Measurements from ENCODE around the gene MAP4K4.

MAP4K4 gene

DNA sequence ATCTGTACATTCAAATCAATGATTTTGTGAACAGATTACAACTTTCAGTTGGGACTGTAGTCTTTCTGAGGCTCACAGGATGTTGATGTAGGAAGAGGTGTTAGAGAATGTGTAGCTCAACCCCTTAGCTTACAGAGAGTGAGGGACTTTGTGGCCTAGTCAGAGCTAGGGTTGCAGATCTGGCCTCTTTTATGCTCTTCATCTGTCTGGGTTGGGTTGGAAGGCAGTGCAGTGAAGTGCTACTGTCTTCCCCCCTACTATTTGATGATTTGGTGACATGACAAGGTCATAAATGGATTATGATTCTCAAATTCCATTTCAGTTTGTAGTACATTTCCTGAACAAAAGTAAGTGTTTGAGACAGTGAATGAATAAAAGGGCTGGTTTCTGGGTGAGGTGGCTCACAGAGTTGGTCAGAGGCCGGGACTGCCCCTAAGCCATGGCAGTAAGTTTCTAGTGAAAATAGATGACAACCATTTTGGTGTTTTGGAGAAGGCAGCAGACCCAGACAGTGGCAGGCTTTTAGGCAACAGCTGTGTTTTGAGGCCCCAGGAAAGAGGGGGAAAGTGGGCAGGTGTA is 21.6 kb downstream of the MAP4K4 start:
- Histone ChIP-seq H3K9me3 (ENCODE audit: insufficient read depth, low read depth, low read length) (no peaks in the 10 kb centered on the region), H3K4me2 (ENCODE audit: low read depth, low read length, poor library complexity, severe bottlenecking) (peak overlapping the region; percentile 49), H3F3A (ENCODE audit: low read depth) (0 out of 2 replicates have a peak, but pooled peaks cover 3% of the 10 kb centered on the region), H3K4me1 (ENCODE audit: insufficient read depth, low read length, poor library complexity, severe bottlenecking) (peaks cover 61% of the 10 kb centered on the region), H3K27me3 (ENCODE audit: insufficient read depth, low read length, poor library complexity, severe bottlenecking) (no peaks in the 10 kb centered on the region), H3K9ac (ENCODE audit: low read depth, low read length, poor library complexity, severe bottlenecking) (peak overlapping the region; percentile 26), H3K36me3 (ENCODE audit: insufficient read depth, low read length) (no peaks in the 10 kb centered on the region), H2AFZ (ENCODE audit: low read length) (no peak overlapping the region), H3K4me3 (ENCODE audit: low read length, poor library complexity, severe bottlenecking) (peak overlapping the region; percentile 9), H3K79me2 (ENCODE audit: insufficient read depth, low read length) (peaks cover 99% of the 10 kb centered on the region), H3K9me2 (replicated peaks; ENCODE audit: low read depth, low read length) (no peaks in the 10 kb centered on the region), H4K20me1 (ENCODE audit: insufficient read depth, low read length, poor library complexity, severe bottlenecking) (peaks cover 76% of the 10 kb centered on the region)
- no peak for TF ChIP-seq EZH2phosphoT487 (IDR thresholded peaks at IDR 0.05; ENCODE audit: borderline replicate concordance)
- TF ChIP-seq, protein P1, sequence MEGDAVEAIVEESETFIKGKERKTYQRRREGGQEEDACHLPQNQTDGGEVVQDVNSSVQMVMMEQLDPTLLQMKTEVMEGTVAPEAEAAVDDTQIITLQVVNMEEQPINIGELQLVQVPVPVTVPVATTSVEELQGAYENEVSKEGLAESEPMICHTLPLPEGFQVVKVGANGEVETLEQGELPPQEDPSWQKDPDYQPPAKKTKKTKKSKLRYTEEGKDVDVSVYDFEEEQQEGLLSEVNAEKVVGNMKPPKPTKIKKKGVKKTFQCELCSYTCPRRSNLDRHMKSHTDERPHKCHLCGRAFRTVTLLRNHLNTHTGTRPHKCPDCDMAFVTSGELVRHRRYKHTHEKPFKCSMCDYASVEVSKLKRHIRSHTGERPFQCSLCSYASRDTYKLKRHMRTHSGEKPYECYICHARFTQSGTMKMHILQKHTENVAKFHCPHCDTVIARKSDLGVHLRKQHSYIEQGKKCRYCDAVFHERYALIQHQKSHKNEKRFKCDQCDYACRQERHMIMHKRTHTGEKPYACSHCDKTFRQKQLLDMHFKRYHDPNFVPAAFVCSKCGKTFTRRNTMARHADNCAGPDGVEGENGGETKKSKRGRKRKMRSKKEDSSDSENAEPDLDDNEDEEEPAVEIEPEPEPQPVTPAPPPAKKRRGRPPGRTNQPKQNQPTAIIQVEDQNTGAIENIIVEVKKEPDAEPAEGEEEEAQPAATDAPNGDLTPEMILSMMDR (conservative IDR thresholded peaks at IDR 0.05; ENCODE audit: low read length), result no peak

DNA sequence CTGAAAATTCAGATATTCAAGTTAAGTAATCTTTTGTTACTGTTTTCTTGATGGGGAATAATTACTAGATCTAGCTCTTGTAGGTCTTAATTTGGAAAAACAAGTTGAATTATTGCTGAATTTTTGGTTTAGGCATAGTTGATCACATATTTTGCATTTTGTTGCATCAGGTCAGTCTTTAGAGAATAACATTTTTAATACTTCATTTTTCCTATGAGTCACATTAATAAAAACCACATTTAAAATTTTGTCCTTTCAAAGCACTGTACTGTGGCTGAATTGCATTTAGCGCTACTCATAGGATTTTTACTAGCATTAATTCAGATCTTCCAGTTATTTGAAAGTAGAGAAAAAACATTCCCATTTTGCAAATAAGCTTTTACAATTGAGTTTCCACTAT is 23.2 kb downstream of the MAP4K4 start:
- H3K4me3 ChIP-seq (ENCODE audit: low read length, poor library complexity, severe bottlenecking), result no peak overlapping the region
- no peaks in the 10 kb centered on the region for H3K9me2 ChIP-seq (replicated peaks; ENCODE audit: low read depth, low read length)
- H3K4me1 ChIP-seq (ENCODE audit: insufficient read depth, low read length, poor library complexity, severe bottlenecking), result peaks cover 53% of the 10 kb centered on the region
- H3K27me3 ChIP-seq (ENCODE audit: insufficient read depth, low read length, poor library complexity, severe bottlenecking), result no peaks in the 10 kb centered on the region
- H3K9me3 ChIP-seq (ENCODE audit: insufficient read depth, low read depth, low read length), result no peaks in the 10 kb centered on the region
- H3K9ac ChIP-seq (ENCODE audit: low read depth, low read length, poor library complexity, severe bottlenecking), result no peak overlapping the region
- peaks cover 78% of the 10 kb centered on the region for H4K20me1 ChIP-seq (ENCODE audit: insufficient read depth, low read length, poor library complexity, severe bottlenecking)
- H3K4me2 ChIP-seq (ENCODE audit: low read depth, low read length, poor library complexity, severe bottlenecking), result no peak overlapping the region
- H3K36me3 ChIP-seq (ENCODE audit: insufficient read depth, low read length), result no peaks in the 10 kb centered on the region
- H2AFZ ChIP-seq (ENCODE audit: low read length), result no peak overlapping the region
- H3F3A ChIP-seq (ENCODE audit: low read depth), result 0 out of 2 replicates have a peak, but pooled peaks cover 3% of the 10 kb centered on the region
- no peak for TF ChIP-seq EZH2phosphoT487 (IDR thresholded peaks at IDR 0.05; ENCODE audit: borderline replicate concordance)
- TF ChIP-seq, protein P1 (conservative IDR thresholded peaks at IDR 0.05; ENCODE audit: low read length), result no peak
- peaks cover 99% of the 10 kb centered on the region for H3K79me2 ChIP-seq (ENCODE audit: insufficient read depth, low read length)

DNA sequence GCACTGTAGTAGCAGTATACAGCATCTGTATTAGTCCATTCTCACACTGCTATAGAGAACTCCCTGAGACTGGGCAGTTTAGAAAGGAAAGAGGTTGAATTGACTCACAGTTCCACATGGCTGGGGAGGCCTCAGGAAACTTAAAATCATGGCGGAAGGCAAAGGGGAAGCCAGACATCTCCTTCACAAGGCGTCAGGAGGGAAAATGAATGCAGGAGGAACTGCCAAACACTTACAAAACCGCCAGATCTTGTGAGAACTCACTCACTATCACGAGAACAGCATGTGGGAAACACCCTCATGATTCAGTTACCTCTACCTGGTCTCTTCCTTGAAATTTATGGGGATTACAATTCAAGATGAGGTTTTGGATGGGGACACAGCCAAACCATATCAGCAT is 25.4 kb downstream of the MAP4K4 start:
- H2AFZ ChIP-seq (ENCODE audit: low read length), result no peak overlapping the region
- peaks cover 80% of the 10 kb centered on the region for H4K20me1 ChIP-seq (ENCODE audit: insufficient read depth, low read length, poor library complexity, severe bottlenecking)
- TF ChIP-seq EZH2phosphoT487 (IDR thresholded peaks at IDR 0.05; ENCODE audit: borderline replicate concordance), result no peak
- TF ChIP-seq, protein P1 (conservative IDR thresholded peaks at IDR 0.05; ENCODE audit: low read length), result no peak
- peaks cover 34% of the 10 kb centered on the region for H3K4me1 ChIP-seq (ENCODE audit: insufficient read depth, low read length, poor library complexity, severe bottlenecking)
- H3K9ac ChIP-seq (ENCODE audit: low read depth, low read length, poor library complexity, severe bottlenecking), result no peak overlapping the region
- H3F3A ChIP-seq (ENCODE audit: low read depth), result 0 out of 2 replicates have a peak, but pooled peaks cover 3% of the 10 kb centered on the region
- no peaks in the 10 kb centered on the region for H3K9me3 ChIP-seq (ENCODE audit: insufficient read depth, low read depth, low read length)
- H3K9me2 ChIP-seq (replicated peaks; ENCODE audit: low read depth, low read length), result no peaks in the 10 kb centered on the region
- H3K27me3 ChIP-seq (ENCODE audit: insufficient read depth, low read length, poor library complexity, severe bottlenecking), result no peaks in the 10 kb centered on the region
- no peak overlapping the region for H3K4me2 ChIP-seq (ENCODE audit: low read depth, low read length, poor library complexity, severe bottlenecking)
- H3K4me3 ChIP-seq (ENCODE audit: low read length, poor library complexity, severe bottlenecking), result no peak overlapping the region
- H3K79me2 ChIP-seq (ENCODE audit: insufficient read depth, low read length), result peaks cover 99% of the 10 kb centered on the region
- H3K36me3 ChIP-seq (ENCODE audit: insufficient read depth, low read length), result no peaks in the 10 kb centered on the region
